ENCODE measurements around the gene OR1L8.

OR1L8 gene

GRCh38 chr9:122527193-122527592, 56.0 kb downstream of the OR1L8 start, which contains the start of gene OR1N1:
OR1N1 (minus strand) TSS chr9:122527293; CDS start chr9:122527293, 0 bp downstream.
- Histone ChIP-seq H3K27me3 (ENCODE audit: insufficient read depth, low read depth) (no peaks in the 10 kb centered on the region), H3K4me3 (IDR thresholded peaks at IDR 0.05; ENCODE audit: insufficient read depth, low read depth, low read length) (no peak within 1 kb of the TSS), H3K9ac (no peak within 1 kb of the TSS), H2AFZ (ENCODE audit: low read depth) (no peak within 1 kb of the TSS), H3K4me2 (no peak within 1 kb of the TSS), H3K4me1 (ENCODE audit: low read depth, poor library complexity, severe bottlenecking) (no peaks in the 10 kb centered on the region), H3K27ac (no peak within 1 kb of the TSS), H4K20me1 (ENCODE audit: insufficient read depth) (no peaks in the 10 kb centered on the region), H3K36me3 (ENCODE audit: insufficient read depth) (no peaks in the 10 kb centered on the region), H3K79me2 (ENCODE audit: insufficient read depth, low read depth) (no peaks in the 10 kb centered on the region)
- TF ChIP-seq CTCF (conservative IDR thresholded peaks at IDR 0.05; ENCODE audit: low read depth, low read length): no peak

DNA sequence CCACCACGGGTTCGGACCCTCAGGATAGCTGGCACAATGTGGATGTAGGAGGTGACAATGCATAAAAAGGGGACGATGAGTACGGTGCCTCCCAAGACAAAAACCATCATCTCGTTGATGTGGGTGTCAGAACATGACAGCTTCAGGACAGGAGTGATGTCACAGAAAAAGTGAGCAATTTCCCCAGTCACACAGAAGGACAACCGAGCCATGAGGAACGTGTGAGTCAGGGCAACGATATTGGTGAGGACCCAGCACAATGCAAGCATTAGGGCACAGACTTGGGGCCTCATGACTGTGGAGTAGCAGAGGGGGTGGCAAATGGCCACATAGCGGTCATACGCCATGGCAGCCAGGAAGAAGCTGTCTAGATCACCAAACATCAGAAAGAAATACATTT, 56.6 kb downstream of the OR1L8 start:
- H3K79me2 ChIP-seq (ENCODE audit: insufficient read depth, low read depth): no peaks in the 10 kb centered on the region
- no peaks in the 10 kb centered on the region for H3K27me3 ChIP-seq (ENCODE audit: insufficient read depth, low read depth)
- H3K4me1 ChIP-seq (ENCODE audit: low read depth, poor library complexity, severe bottlenecking): no peaks in the 10 kb centered on the region
- H3K4me2 ChIP-seq: no peak overlapping the region
- no peak overlapping the region for H3K4me3 ChIP-seq (IDR thresholded peaks at IDR 0.05; ENCODE audit: insufficient read depth, low read depth, low read length)
- no peak overlapping the region for H2AFZ ChIP-seq (ENCODE audit: low read depth)
- H3K36me3 ChIP-seq (ENCODE audit: insufficient read depth): no peaks in the 10 kb centered on the region
- no peak overlapping the region for H3K27ac ChIP-seq
- no peak for TF ChIP-seq CTCF (conservative IDR thresholded peaks at IDR 0.05; ENCODE audit: low read depth, low read length)
- H4K20me1 ChIP-seq (ENCODE audit: insufficient read depth): no peaks in the 10 kb centered on the region
- no peak overlapping the region for H3K9ac ChIP-seq

- Histone ChIP-seq H3K9ac (no peak overlapping the region), H4K20me1 (ENCODE audit: insufficient read depth) (no peaks in the 10 kb centered on the region), H3K4me3 (IDR thresholded peaks at IDR 0.05; ENCODE audit: insufficient read depth, low read depth, low read length) (no peak overlapping the region), H3K27ac (no peak overlapping the region), H3K4me2 (no peak overlapping the region), H3K36me3 (ENCODE audit: insufficient read depth) (no peaks in the 10 kb centered on the region), H2AFZ (ENCODE audit: low read depth) (no peak overlapping the region), H3K4me1 (ENCODE audit: low read depth, poor library complexity, severe bottlenecking) (no peaks in the 10 kb centered on the region), H3K27me3 (ENCODE audit: insufficient read depth, low read depth) (no peaks in the 10 kb centered on the region), H3K79me2 (ENCODE audit: insufficient read depth, low read depth) (no peaks in the 10 kb centered on the region)
- TF ChIP-seq CTCF (conservative IDR thresholded peaks at IDR 0.05; ENCODE audit: low read depth, low read length): no peak
These were observed 63.8 kb downstream of the OR1L8 start for GRCh38 chr9:122519376-122519775.

GRCh38 chr9:122518841-122519240, 64.3 kb downstream of the OR1L8 start, which contains the start of gene OR1J4:
OR1J4 (plus strand) TSS chr9:122519141; CDS start chr9:122519141, 0 bp downstream.
- H3K79me2 ChIP-seq (ENCODE audit: insufficient read depth, low read depth): no peaks in the 10 kb centered on the region
- H4K20me1 ChIP-seq (ENCODE audit: insufficient read depth): no peaks in the 10 kb centered on the region
- H3K27me3 ChIP-seq (ENCODE audit: insufficient read depth, low read depth): no peaks in the 10 kb centered on the region

More at GRCh38 chr9:122518841-122519240, 64.3 kb downstream of the OR1L8 start, which contains the start of gene OR1J4:
- Histone ChIP-seq H3K4me1 (ENCODE audit: low read depth, poor library complexity, severe bottlenecking) (no peaks in the 10 kb centered on the region), H3K4me2 (no peak within 1 kb of the TSS), H3K9ac (no peak within 1 kb of the TSS), H3K36me3 (ENCODE audit: insufficient read depth) (no peaks in the 10 kb centered on the region), H2AFZ (ENCODE audit: low read depth) (no peak within 1 kb of the TSS), H3K4me3 (IDR thresholded peaks at IDR 0.05; ENCODE audit: insufficient read depth, low read depth, low read length) (no peak within 1 kb of the TSS), H3K27ac (no peak within 1 kb of the TSS)
- TF ChIP-seq CTCF (conservative IDR thresholded peaks at IDR 0.05; ENCODE audit: low read depth, low read length): no peak
